Mesothelial cell of epicardium (in vitro differentiated cells): ENCODE data around the gene NAV3. TPM values are rescaled to one million over a fixed set of nuclear protein-coding genes. Genes with fewer than 3 reads are reported as not detected.

Experiments used
- DNase-seq, 2 experiments: peaks; one replicate each; pipeline ENCODE4 v3.0.0; 2021; ENCODE audit warnings: low spot score in 2 of 2; ENCODE audit not compliant: unreplicated experiment in 2 of 2
- H3K27ac Mint-ChIP-seq: 2 replicates; pipeline ENCODE4 v1.8.0; 2021; ENCODE audit warnings: mixed read lengths
- H3K27me3 Mint-ChIP-seq: 2 replicates; pipeline ENCODE4 v1.8.0; 2021; ENCODE audit warnings: low read depth, mixed read lengths
- H3K36me3 Mint-ChIP-seq: 2 replicates; pipeline ENCODE4 v1.8.0; 2021; ENCODE audit warnings: mixed read lengths
- H3K4me1 Mint-ChIP-seq: 2 replicates; pipeline ENCODE4 v1.8.0; 2021; ENCODE audit warnings: mixed read lengths
- H3K4me3 Mint-ChIP-seq: 2 replicates; pipeline ENCODE4 v1.8.0; 2021; ENCODE audit warnings: mild to moderate bottlenecking, moderate library complexity, mixed read lengths
- H3K9me3 Mint-ChIP-seq: 2 replicates; pipeline ENCODE4 v1.8.0; 2021; ENCODE audit warnings: mixed read lengths
- CTCF ChIP-seq: fragments of 200-600 bp; sonication (generic); IDR thresholded peaks from one replicate; pipeline ENCODE4 v1.5.0; 2021; ENCODE audit warnings: antibody characterized with exemption; ENCODE audit not compliant: unreplicated experiment
- total RNA-seq: library from RNA; stranded (reverse); gene quantifications from 3 replicates; pipeline ENCODE4 v1.2.1, GENCODE V29; 2021

The NAV3 gene
- total RNA-seq, 1 donor from 2014 or later = 28.7 TPM

- peaks cover 4% of the 10 kb centered on the region for H3K4me1 Mint-ChIP-seq
- no peak overlapping the region for H3K27ac Mint-ChIP-seq
- TF ChIP-seq CTCF = no peak
- H3K27me3 Mint-ChIP-seq = peaks cover 3% of the 10 kb centered on the region
- DNase-seq = no peak
- H3K9me3 Mint-ChIP-seq = no peaks in the 10 kb centered on the region
- H3K4me3 Mint-ChIP-seq = no peak overlapping the region
- no peaks in the 10 kb centered on the region for H3K36me3 Mint-ChIP-seq
Measured at GRCh38 chr12:77968021-77968420, 137.3 kb downstream of the NAV3 start.

- Mint-ChIP-seq H3K27ac (no peak overlapping the region), H3K9me3 (no peaks in the 10 kb centered on the region), H3K27me3 (peaks cover 3% of the 10 kb centered on the region), H3K4me3 (no peak overlapping the region), H3K4me1 (peaks cover 8% of the 10 kb centered on the region), H3K36me3 (no peaks in the 10 kb centered on the region)
- no peak for TF ChIP-seq CTCF
- no peak for DNase-seq
Measured at GRCh38 chr12:77968571-77968970, 137.9 kb downstream of the NAV3 start.

- no peak for DNase-seq
- Mint-ChIP-seq H3K36me3 (no peaks in the 10 kb centered on the region), H3K4me1 (peaks cover 5% of the 10 kb centered on the region), H3K4me3 (no peak overlapping the region), H3K27ac (no peak overlapping the region), H3K27me3 (no peaks in the 10 kb centered on the region), H3K9me3 (peaks cover 8% of the 10 kb centered on the region)
- TF ChIP-seq CTCF = no peak
Measured at GRCh38 chr12:77973579-77973978, 142.9 kb downstream of the NAV3 start.

- TF ChIP-seq CTCF = no peak
- Mint-ChIP-seq H3K27ac (no peak overlapping the region), H3K9me3 (peaks cover 8% of the 10 kb centered on the region)
Measured at GRCh38 chr12:77974645-77975044, 144.0 kb downstream of the NAV3 start.

GRCh38 chr12:77979597-77980250 lies 149.0 kb downstream of the NAV3 start:
- no peak for TF ChIP-seq CTCF
- Mint-ChIP-seq H3K27ac (no peak overlapping the region), H3K4me1 (peaks cover 12% of the 10 kb centered on the region), H3K9me3 (peaks cover 8% of the 10 kb centered on the region), H3K27me3 (peaks cover 17% of the 10 kb centered on the region), H3K4me3 (no peak overlapping the region), H3K36me3 (no peaks in the 10 kb centered on the region)
- DNase-seq = no peak

More at GRCh38 chr12:77974645-77975044, 144.0 kb downstream of the NAV3 start:
- Mint-ChIP-seq H3K27me3 (no peaks in the 10 kb centered on the region), H3K36me3 (no peaks in the 10 kb centered on the region), H3K4me1 (peaks cover 5% of the 10 kb centered on the region), H3K4me3 (no peak overlapping the region)
- no peak for DNase-seq
